Chondrocyte (in vitro differentiated cells): Measurements from ENCODE around the gene NOTCH2. TPM values are rescaled to one million over a fixed set of nuclear protein-coding genes. Genes with fewer than 3 reads are reported as not detected.

Experiments used
- DNase-seq: peaks from one replicate; pipeline ENCODE4 v3.0.0; 2021; ENCODE audit warnings: mixed read lengths, low spot score
- H3K27ac Mint-ChIP-seq: one replicate; pipeline ENCODE4 v1.8.0; 2021; ENCODE audit warnings: mild to moderate bottlenecking, moderate library complexity, mixed read lengths; ENCODE audit not compliant: unreplicated experiment
- H3K27me3 Mint-ChIP-seq: 2 replicates; pipeline ENCODE4 v1.8.0; 2021; ENCODE audit warnings: low read depth, mixed read lengths
- H3K36me3 Mint-ChIP-seq: 2 replicates; pipeline ENCODE4 v1.8.0; 2021; ENCODE audit warnings: low read depth, mixed read lengths
- H3K4me1 Mint-ChIP-seq: 2 replicates; pipeline ENCODE4 v1.8.0; 2021; ENCODE audit warnings: low read depth, mild to moderate bottlenecking, mixed read lengths
- H3K4me3 Mint-ChIP-seq: one replicate; pipeline ENCODE4 v1.8.0; 2021; ENCODE audit warnings: mild to moderate bottlenecking, moderate library complexity, mixed read lengths; ENCODE audit not compliant: unreplicated experiment
- H3K9me3 Mint-ChIP-seq: 2 replicates; pipeline ENCODE4 v1.8.0; 2021; ENCODE audit warnings: low read depth, mixed read lengths
- CTCF ChIP-seq: fragments of 200-600 bp; sonication (generic); IDR thresholded peaks from 2 replicates; pipeline ENCODE4 v1.5.0; 2021; ENCODE audit warnings: antibody characterized with exemption, mild to moderate bottlenecking, moderate library complexity
- total RNA-seq: library from RNA; stranded (reverse); gene quantifications from 3 replicates; pipeline ENCODE4 v1.2.1, GENCODE V29; 2021

NOTCH2 gene
- total RNA-seq, 1 donor from 2014 or later: 195 TPM

- no peak for DNase-seq
- H3K27ac Mint-ChIP-seq: peak overlapping the region; percentile 90
- H3K4me3 Mint-ChIP-seq: peak overlapping the region; percentile 26
These were observed 82.3 kb downstream of the NOTCH2 start for GRCh38 chr1:119987112-119987511.

GRCh38 chr1:119986007-119986497 is 83.4 kb downstream of the NOTCH2 start:
- peaks cover 4% of the 10 kb centered on the region for H3K9me3 Mint-ChIP-seq
- H3K27ac Mint-ChIP-seq: peak overlapping the region; percentile 90
- no peak for TF ChIP-seq CTCF
- peaks cover 5% of the 10 kb centered on the region for H3K36me3 Mint-ChIP-seq
- peaks cover 49% of the 10 kb centered on the region for H3K4me1 Mint-ChIP-seq
- no peak overlapping the region for H3K4me3 Mint-ChIP-seq
- DNase-seq: no peak
- no peaks in the 10 kb centered on the region for H3K27me3 Mint-ChIP-seq

More at GRCh38 chr1:119987112-119987511, 82.3 kb downstream of the NOTCH2 start:
- TF ChIP-seq CTCF: no peak
- H3K27me3 Mint-ChIP-seq: no peaks in the 10 kb centered on the region
- peaks cover 4% of the 10 kb centered on the region for H3K9me3 Mint-ChIP-seq
- H3K4me1 Mint-ChIP-seq: peaks cover 49% of the 10 kb centered on the region
- H3K36me3 Mint-ChIP-seq: peaks cover 5% of the 10 kb centered on the region

- Mint-ChIP-seq H3K36me3 (peaks cover 5% of the 10 kb centered on the region), H3K4me3 (peak overlapping the region; percentile 1), H3K4me1 (peaks cover 49% of the 10 kb centered on the region), H3K27me3 (no peaks in the 10 kb centered on the region), H3K27ac (peak overlapping the region; percentile 90), H3K9me3 (peaks cover 4% of the 10 kb centered on the region)
- no peak for DNase-seq
- no peak for TF ChIP-seq CTCF
These were observed 84.7 kb downstream of the NOTCH2 start for GRCh38 chr1:119984771-119985170.

GRCh38 chr1:119981986-119982815 is 87.3 kb downstream of the NOTCH2 start:
- Mint-ChIP-seq H3K4me3 (no peak overlapping the region), H3K9me3 (no peaks in the 10 kb centered on the region), H3K27ac (peak overlapping the region; percentile 75), H3K4me1 (peaks cover 45% of the 10 kb centered on the region), H3K27me3 (no peaks in the 10 kb centered on the region), H3K36me3 (peaks cover 5% of the 10 kb centered on the region)
- DNase-seq: no peak
- no peak for TF ChIP-seq CTCF

GRCh38 chr1:119981496-119981895 is 88.0 kb downstream of the NOTCH2 start:
- H3K27ac Mint-ChIP-seq: no peak overlapping the region
- peaks cover 3% of the 10 kb centered on the region for H3K36me3 Mint-ChIP-seq
- no peaks in the 10 kb centered on the region for H3K27me3 Mint-ChIP-seq
- no peak for DNase-seq
- H3K9me3 Mint-ChIP-seq: no peaks in the 10 kb centered on the region
- peaks cover 39% of the 10 kb centered on the region for H3K4me1 Mint-ChIP-seq
- H3K4me3 Mint-ChIP-seq: no peak overlapping the region
- TF ChIP-seq CTCF: no peak
